ENCODE results near the gene PTPRN2. TPM values are rescaled to one million over a fixed set of nuclear protein-coding genes. Genes with fewer than 3 reads are reported as not detected.

PTPRN2 gene
- total and polyA plus RNA-seq, 2 of the 13 experiments (the other 11 are each of a cell fraction or from before 2014, with no cell fraction given): 2.5 to 24.2 TPM

- Histone ChIP-seq H3K4me1 (ENCODE audit: insufficient read depth, low read length) (no peaks in the 10 kb centered on the region), H3K27me3 (ENCODE audit: control insufficient read depth in 1 of 2, insufficient read depth in 2 of 2, low read length in 2 of 2) (peaks cover 0 to 18% of the 10 kb centered on the region in 2 experiments; a peak in 3 of 5 replicates), H3K9me3 (ENCODE audit: low read length) (no peaks in the 10 kb centered on the region), H3K27ac (ENCODE audit: extremely low read length, insufficient read depth, low read length) (no peak overlapping the region), H3K4me3 (replicated peaks in 1 of 3; ENCODE audit: insufficient read depth in 1 of 3, low read depth in 2 of 3, low read length in 3 of 3) (no peak overlapping the region), H2AFZ (ENCODE audit: low read length) (no peak overlapping the region), H3K79me2 (ENCODE audit: insufficient read depth, low read length) (no peaks in the 10 kb centered on the region), H4K20me1 (ENCODE audit: insufficient read depth, low read length) (peaks cover 2% of the 10 kb centered on the region; the same call in 1 of the 2 replicates), H3K36me3 (replicated peaks in 1 of 2; ENCODE audit: control insufficient read depth in 1 of 2, insufficient read depth in 2 of 2, low read length in 2 of 2) (no peaks in the 10 kb centered on the region), H3K9ac (ENCODE audit: insufficient read depth, low read depth, low read length) (no peak overlapping the region), H3K4me2 (ENCODE audit: low read depth, low read length) (no peak overlapping the region)
- in situ Hi-C loops (cut with HindIII; ENCODE audit: extremely low pct_ligation_motif_present, low pct_unique_long_range_greater_than_20kb): no loop called here
- no peak for ATAC-seq
- 87% methylated on average over 21 of the region's 21 CpGs for WGBS (ENCODE audit: low lambda C conversion rate)
- DNase-seq (ENCODE audit: low spot score): no peak
- ChIA-PET POLR2A (no interaction called here), CTCF (ENCODE audit: low intra/inter-chr PET ratio, low total read pairs) (no interaction called here)
- no peak for FAIRE-seq
- no peak for TF ChIP-seq SRSF9 (IDR thresholded peaks at IDR 0.05; ENCODE audit: borderline replicate concordance, insufficient read depth, low read depth, low read length, poor library complexity, severe bottlenecking)
- TF ChIP-seq, protein P1, sequence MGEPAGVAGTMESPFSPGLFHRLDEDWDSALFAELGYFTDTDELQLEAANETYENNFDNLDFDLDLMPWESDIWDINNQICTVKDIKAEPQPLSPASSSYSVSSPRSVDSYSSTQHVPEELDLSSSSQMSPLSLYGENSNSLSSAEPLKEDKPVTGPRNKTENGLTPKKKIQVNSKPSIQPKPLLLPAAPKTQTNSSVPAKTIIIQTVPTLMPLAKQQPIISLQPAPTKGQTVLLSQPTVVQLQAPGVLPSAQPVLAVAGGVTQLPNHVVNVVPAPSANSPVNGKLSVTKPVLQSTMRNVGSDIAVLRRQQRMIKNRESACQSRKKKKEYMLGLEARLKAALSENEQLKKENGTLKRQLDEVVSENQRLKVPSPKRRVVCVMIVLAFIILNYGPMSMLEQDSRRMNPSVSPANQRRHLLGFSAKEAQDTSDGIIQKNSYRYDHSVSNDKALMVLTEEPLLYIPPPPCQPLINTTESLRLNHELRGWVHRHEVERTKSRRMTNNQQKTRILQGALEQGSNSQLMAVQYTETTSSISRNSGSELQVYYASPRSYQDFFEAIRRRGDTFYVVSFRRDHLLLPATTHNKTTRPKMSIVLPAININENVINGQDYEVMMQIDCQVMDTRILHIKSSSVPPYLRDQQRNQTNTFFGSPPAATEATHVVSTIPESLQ (CRISPR knock-in tag; conservative IDR thresholded peaks at IDR 0.05): no peak
- TF ChIP-seq ZNF678 (CRISPR knock-in tag; IDR thresholded peaks at IDR 0.05): no peak
- no peak for TF ChIP-seq ZNF878 (CRISPR knock-in tag; IDR thresholded peaks at IDR 0.05)
- TF ChIP-seq ZKSCAN8 (CRISPR knock-in tag; IDR thresholded peaks at IDR 0.05; ENCODE audit: borderline replicate concordance): no peak
- TF ChIP-seq AHR (CRISPR knock-in tag; IDR thresholded peaks at IDR 0.05): no peak
- no peak for TF ChIP-seq ZNF570 (CRISPR knock-in tag; IDR thresholded peaks at IDR 0.05; ENCODE audit: borderline replicate concordance)
- no peak for TF ChIP-seq PPARG (CRISPR knock-in tag; conservative IDR thresholded peaks at IDR 0.05)
- TF ChIP-seq ZNF382 (CRISPR knock-in tag; IDR thresholded peaks at IDR 0.05; ENCODE audit: borderline replicate concordance): no peak
- TF ChIP-seq, protein P2, sequence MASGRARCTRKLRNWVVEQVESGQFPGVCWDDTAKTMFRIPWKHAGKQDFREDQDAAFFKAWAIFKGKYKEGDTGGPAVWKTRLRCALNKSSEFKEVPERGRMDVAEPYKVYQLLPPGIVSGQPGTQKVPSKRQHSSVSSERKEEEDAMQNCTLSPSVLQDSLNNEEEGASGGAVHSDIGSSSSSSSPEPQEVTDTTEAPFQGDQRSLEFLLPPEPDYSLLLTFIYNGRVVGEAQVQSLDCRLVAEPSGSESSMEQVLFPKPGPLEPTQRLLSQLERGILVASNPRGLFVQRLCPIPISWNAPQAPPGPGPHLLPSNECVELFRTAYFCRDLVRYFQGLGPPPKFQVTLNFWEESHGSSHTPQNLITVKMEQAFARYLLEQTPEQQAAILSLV (CRISPR knock-in tag; IDR thresholded peaks at IDR 0.05; ENCODE audit: borderline replicate concordance): no peak
- TF ChIP-seq SP1 (IDR thresholded peaks at IDR 0.05): no peak
- TF ChIP-seq SP1 (CRISPR knock-in tag; IDR thresholded peaks at IDR 0.05): no peak
- no peak for TF ChIP-seq HNRNPK (IDR thresholded peaks at IDR 0.05; ENCODE audit: low read depth, low read length, poor library complexity, severe bottlenecking)
- no peak for TF ChIP-seq JDP2 (CRISPR knock-in tag; IDR thresholded peaks at IDR 0.05; ENCODE audit: borderline replicate concordance)
- no peak for TF ChIP-seq NFE2 (CRISPR knock-in tag; IDR thresholded peaks at IDR 0.05)
- TF ChIP-seq GATAD2A (CRISPR knock-in tag; IDR thresholded peaks at IDR 0.05): no peak
- no peak for TF ChIP-seq ZNF3 (CRISPR knock-in tag; IDR thresholded peaks at IDR 0.05)
- no peak for TF ChIP-seq HCFC1 (IDR thresholded peaks at IDR 0.05; ENCODE audit: low read depth, low read length)
- no peak for TF ChIP-seq ESRRA (CRISPR knock-in tag; IDR thresholded peaks at IDR 0.05; ENCODE audit: low read depth)
- BruUV-seq (replicated peaks): no TSS peak
- intact Hi-C loops (cut with micrococcal nuclease; ENCODE audit: unreplicated experiment): no loop called here
Observed at GRCh38 chr7:157801113-157801512, 786.5 kb downstream of the PTPRN2 start.
